ENCODE results near the gene ARHGAP26. TPM values are rescaled to one million over a fixed set of nuclear protein-coding genes. Genes with fewer than 3 reads are reported as not detected.

Gene ARHGAP26
- total and polyA plus RNA-seq, 4 donors, result 5.4 to 52.3 (median 30.4) TPM

- 91 to 92% methylated on average over 3 of the region's 3 CpGs for WGBS, 2 donors
- H3K9ac ChIP-seq (ENCODE audit: insufficient read depth in 1 of 2, low read length in 2 of 2), result no peak overlapping the region
- no peaks in the 10 kb centered on the region for H3K9me3 ChIP-seq (ENCODE audit: control insufficient read depth in 4 of 4, insufficient read depth in 3 of 4, low read length in 3 of 4)
- no peak overlapping the region for H3K27ac ChIP-seq (ENCODE audit: low read depth in 1 of 2, low read length in 1 of 2)
- no peak overlapping the region for H3K4me3 ChIP-seq
- H3K4me1 ChIP-seq (ENCODE audit: control insufficient read depth in 5 of 5, insufficient read depth in 5 of 5, low read length in 5 of 5), result peaks cover 0 to 46% (median 11%) of the 10 kb centered on the region in 5 donors
- no peak for TF ChIP-seq CTCF (IDR thresholded peaks at IDR 0.05; ENCODE audit: control extremely low read depth, extremely low read depth)
- ATAC-seq (ENCODE audit: insufficient read depth, low FRiP score), result no peak
- H3K36me3 ChIP-seq (ENCODE audit: control insufficient read depth in 4 of 4, insufficient read depth in 4 of 4, low read length in 4 of 4), result no peaks in the 10 kb centered on the region
- DNase-seq, result no peak
- no peaks in the 10 kb centered on the region for H3K27me3 ChIP-seq (ENCODE audit: control insufficient read depth in 3 of 3, insufficient read depth in 3 of 3, low read length in 2 of 3)
Measured at GRCh38 chr5:142849466-142849865, 79.3 kb downstream of the ARHGAP26 start.

DNA sequence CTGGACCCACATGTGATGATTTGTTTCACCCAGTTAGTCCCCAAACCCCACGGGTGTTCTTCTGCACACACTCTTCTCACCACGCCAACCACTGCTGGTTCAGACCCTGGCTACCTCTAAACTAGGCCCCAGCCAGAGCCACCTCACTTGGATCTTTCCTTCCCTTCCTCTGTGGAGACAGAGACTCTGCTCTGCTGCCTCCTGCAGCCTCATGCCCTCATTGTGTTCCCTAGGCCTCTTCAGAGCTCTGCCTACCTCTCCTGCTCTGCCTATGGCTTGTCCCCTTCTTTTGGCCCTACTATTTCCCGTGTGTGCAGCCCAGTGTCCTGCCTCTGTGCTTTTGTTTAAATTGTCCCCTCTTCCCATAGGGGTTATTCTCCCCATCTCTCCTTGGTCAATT lies 79.7 kb downstream of the ARHGAP26 start:
- DNase-seq (no peak), ATAC-seq (ENCODE audit: insufficient read depth, low FRiP score) (no peak)
- no peak overlapping the region for H3K4me3 ChIP-seq
- H3K36me3 ChIP-seq (ENCODE audit: control insufficient read depth in 4 of 4, insufficient read depth in 4 of 4, low read length in 4 of 4), result no peaks in the 10 kb centered on the region
- H3K27ac ChIP-seq (ENCODE audit: low read depth in 1 of 2, low read length in 1 of 2), result no peak overlapping the region
- H3K9me3 ChIP-seq (ENCODE audit: control insufficient read depth in 4 of 4, insufficient read depth in 3 of 4, low read length in 3 of 4), result no peaks in the 10 kb centered on the region
- WGBS, 2 donors, result 86 to 87% methylated on average over 3 of the region's 3 CpGs
- H3K4me1 ChIP-seq (ENCODE audit: control insufficient read depth in 5 of 5, insufficient read depth in 5 of 5, low read length in 5 of 5), result peaks cover 0 to 46% (median 9%) of the 10 kb centered on the region in 5 donors
- H3K27me3 ChIP-seq (ENCODE audit: control insufficient read depth in 3 of 3, insufficient read depth in 3 of 3, low read length in 2 of 3), result no peaks in the 10 kb centered on the region
- H3K9ac ChIP-seq (ENCODE audit: insufficient read depth in 1 of 2, low read length in 2 of 2), result no peak overlapping the region
- TF ChIP-seq CTCF (IDR thresholded peaks at IDR 0.05; ENCODE audit: control extremely low read depth, extremely low read depth), result no peak

GRCh38 chr5:142851731-142852130 lies 81.6 kb downstream of the ARHGAP26 start:
- ATAC-seq (ENCODE audit: insufficient read depth, low FRiP score) (no peak), DNase-seq (no peak)
- Histone ChIP-seq H3K36me3 (ENCODE audit: control insufficient read depth in 4 of 4, insufficient read depth in 4 of 4, low read length in 4 of 4) (no peaks in the 10 kb centered on the region), H3K27ac (ENCODE audit: low read depth in 1 of 2, low read length in 1 of 2) (no peak overlapping the region), H3K4me1 (ENCODE audit: control insufficient read depth in 5 of 5, insufficient read depth in 5 of 5, low read length in 5 of 5) (peaks cover 0 to 31% (median 0%) of the 10 kb centered on the region in 5 donors), H3K4me3 (no peak overlapping the region), H3K9me3 (ENCODE audit: control insufficient read depth in 4 of 4, insufficient read depth in 3 of 4, low read length in 3 of 4) (no peaks in the 10 kb centered on the region), H3K9ac (ENCODE audit: insufficient read depth in 1 of 2, low read length in 2 of 2) (no peak overlapping the region), H3K27me3 (ENCODE audit: control insufficient read depth in 3 of 3, insufficient read depth in 3 of 3, low read length in 2 of 3) (no peaks in the 10 kb centered on the region)
- TF ChIP-seq CTCF (IDR thresholded peaks at IDR 0.05; ENCODE audit: control extremely low read depth, extremely low read depth), result no peak
- 92 to 99% methylated on average over 4 of the region's 4 CpGs for WGBS, 2 donors

All from lung (tissue), 12 donors.